Measurements from ENCODE around the gene LSM7. TPM values are rescaled to one million over a fixed set of nuclear protein-coding genes. Genes with fewer than 3 reads are reported as not detected.

LSM7 gene
- total RNA-seq, 1 donor from 2014 or later: 49.1 TPM

DNA sequence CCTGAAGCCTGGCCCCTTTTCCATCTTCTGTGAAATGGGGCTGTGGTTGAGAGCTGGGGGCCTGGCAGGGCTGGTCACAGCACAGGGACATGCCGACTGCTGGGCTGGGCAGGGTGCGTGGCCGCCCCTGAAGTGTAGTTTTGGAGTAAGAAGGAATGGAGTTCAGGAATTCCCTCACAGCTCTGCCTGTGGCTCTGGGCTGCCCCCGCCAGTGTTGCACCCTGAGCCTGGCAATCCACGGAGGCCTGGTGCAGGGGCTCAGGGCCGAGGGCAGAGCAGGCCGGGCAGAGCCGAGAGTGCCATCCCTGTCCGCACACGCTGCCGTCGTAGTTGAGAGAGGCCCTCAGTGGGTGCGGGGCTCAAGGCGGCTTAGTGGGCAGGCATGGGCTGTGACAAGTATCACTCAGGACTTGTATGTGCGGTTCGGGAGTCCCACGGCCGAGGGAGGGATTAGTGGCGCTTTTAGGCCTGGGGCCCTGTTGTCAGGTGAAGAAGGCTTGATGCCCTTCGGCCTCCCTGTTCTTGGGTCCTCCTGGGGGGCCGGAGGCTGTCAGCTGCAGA lies 9.7 kb upstream of the LSM7 start:
- Histone ChIP-seq H3K9ac (ENCODE audit: low read depth in 1 of 3, low read length in 3 of 3) (no peak overlapping the region), H3K36me3 (ENCODE audit: control insufficient read depth in 3 of 3, insufficient read depth in 3 of 3, low read length in 3 of 3) (peaks cover 7 to 21% (median 15%) of the 10 kb centered on the region in 3 donors), H3K27me3 (ENCODE audit: control insufficient read depth in 3 of 3, insufficient read depth in 3 of 3, low read length in 3 of 3) (no peaks in the 10 kb centered on the region), H3K4me3 (ENCODE audit: low read length in 3 of 3) (no peak overlapping the region), H3K4me1 (ENCODE audit: control insufficient read depth in 3 of 3, insufficient read depth in 3 of 3, low read length in 3 of 3) (peaks cover 4 to 33% (median 13%) of the 10 kb centered on the region in 3 donors), H3K9me3 (ENCODE audit: control insufficient read depth in 3 of 3, low read length in 3 of 3) (no peaks in the 10 kb centered on the region), H3K27ac (ENCODE audit: low read depth, low read length) (no peak overlapping the region)

DNA sequence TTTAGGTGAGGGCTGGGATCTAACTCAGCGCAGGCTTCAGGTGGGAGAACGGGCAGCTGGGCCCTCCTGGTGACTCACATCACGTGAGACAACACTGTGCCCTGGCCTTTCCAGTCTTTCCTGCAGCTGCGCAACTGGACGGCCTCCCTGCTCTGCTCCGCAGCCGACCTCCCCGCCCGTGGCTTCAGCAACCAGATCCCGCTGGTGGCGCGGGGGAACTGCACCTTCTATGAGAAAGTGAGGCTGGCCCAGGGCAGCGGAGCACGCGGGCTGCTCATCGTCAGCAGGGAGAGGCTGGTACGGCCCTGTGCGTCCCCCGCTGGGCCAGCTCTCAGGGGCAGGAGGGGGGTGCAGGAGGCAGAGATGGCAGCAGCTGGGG lies 8.9 kb upstream of the LSM7 start:
- no peaks in the 10 kb centered on the region for H3K9me3 ChIP-seq (ENCODE audit: control insufficient read depth in 3 of 3, low read length in 3 of 3)
- H3K9ac ChIP-seq (ENCODE audit: low read depth in 1 of 3, low read length in 3 of 3): no peak overlapping the region
- no peak overlapping the region for H3K4me3 ChIP-seq (ENCODE audit: low read length in 3 of 3)
- peaks cover 8 to 39% (median 19%) of the 10 kb centered on the region in 3 donors for H3K4me1 ChIP-seq (ENCODE audit: control insufficient read depth in 3 of 3, insufficient read depth in 3 of 3, low read length in 3 of 3)
- H3K27me3 ChIP-seq (ENCODE audit: control insufficient read depth in 3 of 3, insufficient read depth in 3 of 3, low read length in 3 of 3): no peaks in the 10 kb centered on the region
- peaks cover 7 to 19% (median 11%) of the 10 kb centered on the region in 3 donors for H3K36me3 ChIP-seq (ENCODE audit: control insufficient read depth in 3 of 3, insufficient read depth in 3 of 3, low read length in 3 of 3)
- no peak overlapping the region for H3K27ac ChIP-seq (ENCODE audit: low read depth, low read length)

DNA sequence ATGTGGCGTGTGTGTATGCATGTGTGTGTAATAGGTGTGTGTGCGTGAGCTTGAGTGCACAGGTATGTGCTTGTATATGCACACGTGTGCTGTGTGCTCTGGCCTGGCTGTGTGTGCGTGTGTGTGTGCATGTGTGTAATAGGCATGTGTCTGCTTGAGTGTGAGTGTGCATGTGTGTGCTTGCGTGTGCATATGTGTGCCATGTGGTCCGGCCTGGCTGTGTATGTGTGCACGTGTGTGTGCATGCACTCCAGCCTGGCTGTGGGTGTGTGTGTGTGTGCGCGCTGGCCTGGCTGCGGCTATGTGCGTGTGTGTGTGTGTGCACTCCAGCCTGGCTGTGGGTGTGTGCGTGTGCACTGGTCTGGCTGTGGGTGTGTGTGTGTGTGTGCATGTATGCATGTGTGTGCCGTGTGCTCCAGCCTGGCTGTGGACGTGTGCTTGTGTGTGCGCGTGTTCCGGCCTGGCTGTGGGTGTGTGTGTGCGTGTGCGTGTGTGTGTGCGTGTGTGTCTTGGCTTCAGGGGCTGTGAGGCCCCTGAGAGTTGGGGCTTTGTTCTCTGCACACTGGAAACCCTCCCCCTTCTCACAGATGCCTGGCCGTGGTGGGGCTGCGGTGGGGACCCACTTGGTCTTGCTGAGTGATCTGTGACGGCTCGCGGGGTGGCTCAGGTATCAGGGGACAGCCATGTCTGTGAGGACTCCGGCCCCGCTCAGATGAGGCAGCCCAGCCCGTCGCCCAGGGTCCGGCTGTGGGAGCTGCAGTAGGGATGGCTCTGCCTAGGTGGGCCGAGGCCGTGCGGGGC lies 8.3 kb upstream of the LSM7 start:
- peaks cover 7 to 19% (median 11%) of the 10 kb centered on the region in 3 donors for H3K36me3 ChIP-seq (ENCODE audit: control insufficient read depth in 3 of 3, insufficient read depth in 3 of 3, low read length in 3 of 3)
- no peak overlapping the region for H3K27ac ChIP-seq (ENCODE audit: low read depth, low read length)
- H3K4me3 ChIP-seq (ENCODE audit: low read length in 3 of 3): peak overlapping the region in 1 of 3 donors; percentile 29
- peaks cover 14 to 45% (median 25%) of the 10 kb centered on the region in 3 donors for H3K4me1 ChIP-seq (ENCODE audit: control insufficient read depth in 3 of 3, insufficient read depth in 3 of 3, low read length in 3 of 3)
- no peaks in the 10 kb centered on the region for H3K27me3 ChIP-seq (ENCODE audit: control insufficient read depth in 3 of 3, insufficient read depth in 3 of 3, low read length in 3 of 3)
- no peaks in the 10 kb centered on the region for H3K9me3 ChIP-seq (ENCODE audit: control insufficient read depth in 3 of 3, low read length in 3 of 3)
- no peak overlapping the region for H3K9ac ChIP-seq (ENCODE audit: low read depth in 1 of 3, low read length in 3 of 3)

DNA sequence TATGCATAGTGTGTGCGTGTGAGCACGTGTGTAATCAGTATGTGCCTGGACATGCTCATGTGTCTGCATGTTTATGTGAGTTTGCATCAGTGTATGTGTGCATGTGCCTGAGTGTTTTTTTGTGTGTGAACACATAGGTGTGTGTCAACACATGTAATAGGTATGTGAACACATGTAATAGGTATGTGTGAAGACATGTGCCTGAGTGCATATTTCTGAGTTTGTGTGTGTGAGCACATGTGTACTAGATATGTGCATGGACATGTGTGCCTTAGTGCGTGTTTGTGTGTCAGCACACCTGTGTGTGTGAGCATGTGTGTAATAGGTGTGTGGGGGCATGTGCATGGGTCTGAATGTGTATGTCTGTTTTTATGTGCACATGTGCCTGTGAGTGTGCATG lies 7.5 kb upstream of the LSM7 start:
- no peaks in the 10 kb centered on the region for H3K27me3 ChIP-seq (ENCODE audit: control insufficient read depth in 3 of 3, insufficient read depth in 3 of 3, low read length in 3 of 3)
- H3K9me3 ChIP-seq (ENCODE audit: control insufficient read depth in 3 of 3, low read length in 3 of 3): no peaks in the 10 kb centered on the region
- H3K4me1 ChIP-seq (ENCODE audit: control insufficient read depth in 3 of 3, insufficient read depth in 3 of 3, low read length in 3 of 3): peaks cover 21 to 54% (median 33%) of the 10 kb centered on the region in 3 donors
- H3K27ac ChIP-seq (ENCODE audit: low read depth, low read length): no peak overlapping the region
- peaks cover 5 to 12% (median 6%) of the 10 kb centered on the region in 3 donors for H3K36me3 ChIP-seq (ENCODE audit: control insufficient read depth in 3 of 3, insufficient read depth in 3 of 3, low read length in 3 of 3)
- H3K9ac ChIP-seq (ENCODE audit: low read depth in 1 of 3, low read length in 3 of 3): no peak overlapping the region
- no peak overlapping the region for H3K4me3 ChIP-seq (ENCODE audit: low read length in 3 of 3)

DNA sequence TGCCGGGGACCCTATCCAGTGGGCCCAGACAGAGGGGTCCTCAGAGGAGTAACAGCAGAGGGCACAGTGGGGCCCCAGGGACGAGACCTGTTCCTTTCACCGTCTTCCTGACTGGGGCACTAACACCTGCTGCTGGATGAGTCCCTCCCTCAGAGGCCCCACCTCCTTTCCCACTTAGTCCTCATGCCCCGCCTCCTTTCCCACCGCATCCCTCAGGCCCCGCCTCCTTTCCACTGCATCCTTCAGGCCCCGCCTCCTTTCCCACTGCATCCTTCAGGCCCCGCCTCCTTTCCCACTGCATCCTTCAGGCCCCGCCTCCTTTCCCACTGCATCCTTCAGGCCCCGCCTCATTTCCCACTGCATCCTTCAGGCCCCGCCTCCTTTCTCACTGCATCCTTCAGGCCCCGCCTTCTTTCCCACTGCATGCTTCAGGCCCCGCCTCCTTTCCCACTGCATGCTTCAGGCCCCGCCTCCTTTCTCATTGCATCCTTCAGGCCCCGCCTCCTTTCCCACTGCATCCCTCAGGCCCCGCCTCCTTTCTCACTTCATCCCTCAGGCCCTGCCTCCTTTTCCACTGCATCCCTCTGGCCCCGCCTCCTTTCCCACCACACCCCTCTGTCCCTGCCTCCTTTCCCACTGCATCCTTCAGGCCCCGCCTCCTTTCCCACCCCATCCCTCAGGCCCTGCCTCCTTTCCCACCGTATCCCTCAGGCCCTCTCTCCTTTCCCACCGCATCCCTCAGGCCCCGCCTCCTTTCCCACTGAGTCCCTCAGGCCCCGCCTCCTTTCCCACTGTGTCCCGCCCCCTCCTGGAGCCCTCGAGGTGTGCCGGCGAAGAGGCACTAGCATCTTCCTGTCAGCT lies 6.8 kb upstream of the LSM7 start:
- no peaks in the 10 kb centered on the region for H3K9me3 ChIP-seq (ENCODE audit: control insufficient read depth in 3 of 3, low read length in 3 of 3)
- no peak overlapping the region for H3K9ac ChIP-seq (ENCODE audit: low read depth in 1 of 3, low read length in 3 of 3)
- peaks cover 5 to 12% (median 6%) of the 10 kb centered on the region in 3 donors for H3K36me3 ChIP-seq (ENCODE audit: control insufficient read depth in 3 of 3, insufficient read depth in 3 of 3, low read length in 3 of 3)
- H3K27ac ChIP-seq (ENCODE audit: low read depth, low read length): no peak overlapping the region
- peaks cover 28 to 60% (median 40%) of the 10 kb centered on the region in 3 donors for H3K4me1 ChIP-seq (ENCODE audit: control insufficient read depth in 3 of 3, insufficient read depth in 3 of 3, low read length in 3 of 3)
- no peaks in the 10 kb centered on the region for H3K27me3 ChIP-seq (ENCODE audit: control insufficient read depth in 3 of 3, insufficient read depth in 3 of 3, low read length in 3 of 3)
- no peak overlapping the region for H3K4me3 ChIP-seq (ENCODE audit: low read length in 3 of 3)

DNA sequence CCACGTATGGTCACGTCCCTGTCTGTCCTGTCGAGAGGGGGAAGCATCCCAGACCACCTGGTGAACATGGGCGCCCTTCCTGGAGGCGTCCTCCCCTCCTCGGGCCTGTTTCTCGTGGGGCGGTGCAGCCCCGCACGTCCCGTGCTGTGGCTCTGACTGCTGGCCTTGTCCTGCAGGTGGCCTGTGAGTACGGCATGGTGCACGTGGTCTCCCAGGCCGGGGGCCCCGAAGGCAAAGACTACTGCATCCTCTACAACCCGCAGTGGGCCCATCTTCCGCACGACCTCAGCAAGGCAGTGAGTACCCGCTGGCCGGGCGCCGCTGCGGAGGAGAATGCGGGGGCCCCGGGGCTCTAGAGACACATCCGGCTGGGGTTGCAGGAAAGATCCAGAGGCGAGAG lies 6.0 kb upstream of the LSM7 start:
- Histone ChIP-seq H3K9me3 (ENCODE audit: control insufficient read depth in 3 of 3, low read length in 3 of 3) (no peaks in the 10 kb centered on the region), H3K4me1 (ENCODE audit: control insufficient read depth in 3 of 3, insufficient read depth in 3 of 3, low read length in 3 of 3) (peaks cover 34 to 67% (median 44%) of the 10 kb centered on the region in 3 donors), H3K27ac (ENCODE audit: low read depth, low read length) (no peak overlapping the region), H3K9ac (ENCODE audit: low read depth in 1 of 3, low read length in 3 of 3) (no peak overlapping the region), H3K4me3 (ENCODE audit: low read length in 3 of 3) (no peak overlapping the region), H3K27me3 (ENCODE audit: control insufficient read depth in 3 of 3, insufficient read depth in 3 of 3, low read length in 3 of 3) (no peaks in the 10 kb centered on the region), H3K36me3 (ENCODE audit: control insufficient read depth in 3 of 3, insufficient read depth in 3 of 3, low read length in 3 of 3) (peaks cover 4 to 6% (median 5%) of the 10 kb centered on the region in 3 donors)

DNA sequence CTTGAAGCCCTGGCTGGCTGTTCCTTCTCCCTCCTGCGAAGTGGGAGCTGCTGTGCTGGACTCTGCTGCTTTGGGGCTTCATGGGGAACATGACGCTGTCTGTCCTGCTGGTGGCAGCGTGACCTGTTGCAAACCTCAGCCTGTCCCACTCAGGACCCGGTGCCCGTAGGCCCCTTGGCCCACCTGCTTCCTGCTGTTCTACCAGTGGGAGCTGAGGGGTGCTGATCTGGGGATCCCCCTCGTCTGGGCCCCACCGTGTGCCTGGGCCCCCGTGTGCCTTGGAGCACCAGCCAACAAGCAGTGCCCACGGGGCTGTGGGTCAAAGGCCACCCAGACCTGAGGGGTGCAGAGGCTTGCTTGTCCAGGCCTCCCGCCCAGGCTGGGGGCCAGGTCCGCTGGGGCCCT lies 5.4 kb upstream of the LSM7 start:
- Histone ChIP-seq H3K9me3 (ENCODE audit: control insufficient read depth in 3 of 3, low read length in 3 of 3) (no peaks in the 10 kb centered on the region), H3K4me3 (ENCODE audit: low read length in 3 of 3) (no peak overlapping the region), H3K4me1 (ENCODE audit: control insufficient read depth in 3 of 3, insufficient read depth in 3 of 3, low read length in 3 of 3) (peaks cover 39 to 73% (median 49%) of the 10 kb centered on the region in 3 donors), H3K9ac (ENCODE audit: low read depth in 1 of 3, low read length in 3 of 3) (peak overlapping the region in 2 of 3 donors; percentile 6 to 54), H3K27me3 (ENCODE audit: control insufficient read depth in 3 of 3, insufficient read depth in 3 of 3, low read length in 3 of 3) (no peaks in the 10 kb centered on the region), H3K27ac (ENCODE audit: low read depth, low read length) (no peak overlapping the region), H3K36me3 (ENCODE audit: control insufficient read depth in 3 of 3, insufficient read depth in 3 of 3, low read length in 3 of 3) (peaks cover 2 to 6% (median 3%) of the 10 kb centered on the region in 3 donors)

DNA sequence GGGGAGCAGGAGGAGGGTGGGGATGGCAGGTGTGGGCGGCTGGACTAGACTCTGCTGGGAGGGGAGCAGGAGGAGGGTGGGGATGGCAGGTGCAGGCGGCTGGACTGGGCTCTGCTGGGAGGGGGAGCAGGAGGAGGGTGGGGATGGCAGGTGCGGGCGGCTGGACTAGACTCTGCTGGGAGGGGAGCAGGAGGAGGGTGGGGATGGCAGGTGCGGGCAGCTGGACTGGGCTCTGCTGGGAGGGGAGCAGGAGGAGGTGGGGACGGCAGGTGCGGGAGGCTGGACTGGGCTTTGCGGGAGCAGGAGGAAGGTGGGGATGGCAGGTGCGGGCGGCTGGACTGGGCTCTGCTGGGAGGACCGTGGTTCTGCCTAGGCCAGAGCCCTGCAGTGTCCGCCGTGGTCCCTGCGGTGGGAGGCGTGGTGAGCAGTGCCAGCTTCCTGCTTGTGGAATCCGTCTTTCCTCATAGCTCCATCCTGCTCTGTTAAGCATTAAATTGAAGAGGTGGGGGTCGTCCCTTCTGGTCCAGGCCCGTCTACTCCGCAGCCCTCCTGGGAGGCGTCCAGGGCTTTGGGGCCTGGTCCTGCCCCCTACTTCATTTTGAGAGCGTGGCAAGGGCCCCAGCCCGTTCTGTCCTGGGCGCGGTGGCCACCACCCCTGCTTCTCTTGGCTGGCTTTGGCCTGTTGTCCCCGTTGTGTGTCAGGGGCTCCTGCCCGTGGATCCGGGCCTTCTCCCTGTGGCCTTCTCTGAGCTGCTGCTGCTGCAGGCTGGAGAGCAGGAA lies 4.8 kb upstream of the LSM7 start:
- Histone ChIP-seq H3K9ac (ENCODE audit: low read depth in 1 of 3, low read length in 3 of 3) (peak overlapping the region in 2 of 3 donors; percentile 6 to 54), H3K36me3 (ENCODE audit: control insufficient read depth in 3 of 3, insufficient read depth in 3 of 3, low read length in 3 of 3) (peaks cover 2 to 6% (median 3%) of the 10 kb centered on the region in 3 donors), H3K4me1 (ENCODE audit: control insufficient read depth in 3 of 3, insufficient read depth in 3 of 3, low read length in 3 of 3) (peaks cover 39 to 75% (median 49%) of the 10 kb centered on the region in 3 donors), H3K9me3 (ENCODE audit: control insufficient read depth in 3 of 3, low read length in 3 of 3) (no peaks in the 10 kb centered on the region), H3K27me3 (ENCODE audit: control insufficient read depth in 3 of 3, insufficient read depth in 3 of 3, low read length in 3 of 3) (no peaks in the 10 kb centered on the region), H3K27ac (ENCODE audit: low read depth, low read length) (no peak overlapping the region), H3K4me3 (ENCODE audit: low read length in 3 of 3) (no peak overlapping the region)

DNA sequence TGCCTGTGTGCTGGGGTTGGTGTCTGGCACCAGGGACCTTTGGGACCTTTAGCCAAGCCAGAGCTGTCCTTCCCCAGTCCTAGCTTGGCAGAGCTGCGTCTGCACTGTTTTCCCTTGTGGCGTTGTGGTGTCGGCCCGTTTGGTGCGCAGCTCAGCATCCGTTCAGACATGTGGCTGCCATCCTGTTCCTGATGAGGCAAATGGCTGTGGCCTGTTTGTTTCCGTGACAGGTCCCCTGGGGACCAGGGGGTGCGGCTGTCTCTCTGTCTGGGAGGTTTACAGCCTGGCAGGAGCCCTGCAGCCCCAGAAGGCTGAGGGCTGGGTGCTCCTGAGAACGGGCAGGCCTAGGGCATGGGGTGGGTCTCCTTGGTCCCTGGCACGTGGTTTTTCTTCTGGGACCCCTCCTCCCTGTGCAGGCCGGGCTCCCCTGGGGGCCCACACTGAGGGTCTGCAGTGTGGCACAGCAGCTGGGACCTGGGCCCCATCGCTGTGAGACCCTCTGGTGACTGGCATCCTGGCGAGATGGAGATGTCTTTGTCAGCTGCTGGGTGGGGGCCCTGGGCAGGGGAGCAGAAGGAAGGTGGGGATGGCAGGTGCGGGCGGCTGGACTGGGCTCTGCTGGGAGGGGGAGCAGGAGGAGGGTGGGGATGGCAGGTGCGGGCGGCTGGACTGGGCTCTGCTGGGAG lies 4.1 kb upstream of the LSM7 start:
- Histone ChIP-seq H3K4me3 (ENCODE audit: low read length in 3 of 3) (peak overlapping the region in 1 of 3 donors; percentile 41), H3K4me1 (ENCODE audit: control insufficient read depth in 3 of 3, insufficient read depth in 3 of 3, low read length in 3 of 3) (peaks cover 43 to 77% (median 53%) of the 10 kb centered on the region in 3 donors), H3K27ac (ENCODE audit: low read depth, low read length) (peak overlapping the region; percentile 84), H3K9ac (ENCODE audit: low read depth in 1 of 3, low read length in 3 of 3) (peak overlapping the region; percentile 38 to 50 (median 43)), H3K9me3 (ENCODE audit: control insufficient read depth in 3 of 3, low read length in 3 of 3) (no peaks in the 10 kb centered on the region), H3K36me3 (ENCODE audit: control insufficient read depth in 3 of 3, insufficient read depth in 3 of 3, low read length in 3 of 3) (peaks cover 2 to 6% (median 2%) of the 10 kb centered on the region in 3 donors), H3K27me3 (ENCODE audit: control insufficient read depth in 3 of 3, insufficient read depth in 3 of 3, low read length in 3 of 3) (no peaks in the 10 kb centered on the region)

All from skeletal muscle tissue (tissue), 4 donors.